SK-N-SH (cell line): ENCODE measurements around the gene F2.

Experiments used
- FOXJ3 ChIP-seq: sonication (generic); formaldehyde crosslinking; IDR thresholded peaks from 2 replicates; pipeline ENCODE4 v1.5.1; 2020; ENCODE audit warnings: mild to moderate bottlenecking, missing genetic modification reagents
- GATA2 ChIP-seq: sonication (generic); formaldehyde crosslinking; IDR thresholded peaks from 2 replicates; pipeline ENCODE4 v1.5.0; 2020; ENCODE audit warnings: mild to moderate bottlenecking, missing genetic modification reagents
- NRF1 ChIP-seq: IDR thresholded peaks from 2 replicates; pipeline ENCODE4 v1.6.1; 2012; ENCODE audit warnings: low read depth, mild to moderate bottlenecking, low read length
- POLR2AphosphoS5 ChIP-seq: IDR thresholded peaks from 2 replicates; pipeline ENCODE4 v1.6.1; 2012; ENCODE audit warnings: low read depth, low read length
- TAF1 ChIP-seq: IDR thresholded peaks from 2 replicates; pipeline ENCODE4 v1.6.1; 2012; ENCODE audit warnings: low read depth, mild to moderate bottlenecking, low read length, moderate library complexity, borderline replicate concordance
- YY1 ChIP-seq: IDR thresholded peaks from 2 replicates; pipeline ENCODE4 v1.4.0; 2012; ENCODE audit warnings: low read depth, mild to moderate bottlenecking
- TF ChIP-seq, protein P1 (sequence below): fragments of 200-600 bp; sonication (generic); IDR thresholded peaks from 2 replicates; pipeline ENCODE4 v1.6.1; 2017; ENCODE audit warnings: antibody characterized with exemption, mild to moderate bottlenecking, moderate library complexity
- TF ChIP-seq, protein P2 (sequence below): IDR thresholded peaks from 2 replicates; pipeline ENCODE4; 2012
- TF ChIP-seq, protein P3 (sequence below): fragments of 150-350 bp; IDR thresholded peaks from 2 replicates; pipeline ENCODE4 v1.6.1; 2017; ENCODE audit warnings: antibody characterized with exemption, low read length, low read depth, borderline replicate concordance

DNA sequence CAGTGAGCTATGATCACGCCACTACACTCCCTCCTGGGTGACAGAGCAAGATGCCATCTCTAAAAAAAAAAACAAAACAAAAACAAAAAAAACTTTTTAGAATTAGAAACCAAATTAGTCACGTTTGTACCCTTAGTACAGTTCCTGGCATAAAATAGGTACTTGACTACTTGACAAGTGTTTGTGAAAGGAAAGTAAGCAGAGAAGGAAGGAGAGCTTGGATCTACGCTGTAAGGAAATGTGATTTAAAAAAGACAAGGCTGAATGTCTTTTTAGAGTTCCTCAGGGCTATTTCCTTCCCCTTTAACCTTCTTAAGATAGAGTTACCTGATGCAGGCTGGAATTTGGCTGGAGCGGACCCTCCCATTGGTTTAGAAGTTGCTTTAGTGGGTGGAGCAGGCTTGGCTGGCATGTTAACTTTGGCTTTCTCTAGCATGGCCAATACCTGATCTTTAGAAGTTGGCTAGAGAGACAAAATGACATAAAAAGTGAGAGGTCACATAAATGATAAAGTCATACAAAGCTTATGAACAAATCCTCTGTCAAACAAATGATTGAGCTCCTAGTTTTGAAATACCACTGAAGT, 50.7 kb downstream of the F2 start:
- TF ChIP-seq FOXJ3 (CRISPR knock-in tag) = no peak
- TF ChIP-seq, protein P1, sequence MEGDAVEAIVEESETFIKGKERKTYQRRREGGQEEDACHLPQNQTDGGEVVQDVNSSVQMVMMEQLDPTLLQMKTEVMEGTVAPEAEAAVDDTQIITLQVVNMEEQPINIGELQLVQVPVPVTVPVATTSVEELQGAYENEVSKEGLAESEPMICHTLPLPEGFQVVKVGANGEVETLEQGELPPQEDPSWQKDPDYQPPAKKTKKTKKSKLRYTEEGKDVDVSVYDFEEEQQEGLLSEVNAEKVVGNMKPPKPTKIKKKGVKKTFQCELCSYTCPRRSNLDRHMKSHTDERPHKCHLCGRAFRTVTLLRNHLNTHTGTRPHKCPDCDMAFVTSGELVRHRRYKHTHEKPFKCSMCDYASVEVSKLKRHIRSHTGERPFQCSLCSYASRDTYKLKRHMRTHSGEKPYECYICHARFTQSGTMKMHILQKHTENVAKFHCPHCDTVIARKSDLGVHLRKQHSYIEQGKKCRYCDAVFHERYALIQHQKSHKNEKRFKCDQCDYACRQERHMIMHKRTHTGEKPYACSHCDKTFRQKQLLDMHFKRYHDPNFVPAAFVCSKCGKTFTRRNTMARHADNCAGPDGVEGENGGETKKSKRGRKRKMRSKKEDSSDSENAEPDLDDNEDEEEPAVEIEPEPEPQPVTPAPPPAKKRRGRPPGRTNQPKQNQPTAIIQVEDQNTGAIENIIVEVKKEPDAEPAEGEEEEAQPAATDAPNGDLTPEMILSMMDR = no peak
- TF ChIP-seq POLR2AphosphoS5 = no peak
- no peak for TF ChIP-seq TAF1
- TF ChIP-seq, protein P2, sequence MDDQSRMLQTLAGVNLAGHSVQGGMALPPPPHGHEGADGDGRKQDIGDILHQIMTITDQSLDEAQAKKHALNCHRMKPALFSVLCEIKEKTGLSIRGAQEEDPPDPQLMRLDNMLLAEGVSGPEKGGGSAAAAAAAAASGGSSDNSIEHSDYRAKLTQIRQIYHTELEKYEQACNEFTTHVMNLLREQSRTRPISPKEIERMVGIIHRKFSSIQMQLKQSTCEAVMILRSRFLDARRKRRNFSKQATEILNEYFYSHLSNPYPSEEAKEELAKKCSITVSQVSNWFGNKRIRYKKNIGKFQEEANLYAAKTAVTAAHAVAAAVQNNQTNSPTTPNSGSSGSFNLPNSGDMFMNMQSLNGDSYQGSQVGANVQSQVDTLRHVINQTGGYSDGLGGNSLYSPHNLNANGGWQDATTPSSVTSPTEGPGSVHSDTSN = no peak
- TF ChIP-seq, protein P3, sequence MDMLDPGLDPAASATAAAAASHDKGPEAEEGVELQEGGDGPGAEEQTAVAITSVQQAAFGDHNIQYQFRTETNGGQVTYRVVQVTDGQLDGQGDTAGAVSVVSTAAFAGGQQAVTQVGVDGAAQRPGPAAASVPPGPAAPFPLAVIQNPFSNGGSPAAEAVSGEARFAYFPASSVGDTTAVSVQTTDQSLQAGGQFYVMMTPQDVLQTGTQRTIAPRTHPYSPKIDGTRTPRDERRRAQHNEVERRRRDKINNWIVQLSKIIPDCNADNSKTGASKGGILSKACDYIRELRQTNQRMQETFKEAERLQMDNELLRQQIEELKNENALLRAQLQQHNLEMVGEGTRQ = no peak
- no peak for TF ChIP-seq GATA2 (CRISPR knock-in tag)
- TF ChIP-seq YY1 = no peak
- TF ChIP-seq NRF1 = no peak
